HG02623 (cell line): ENCODE data around the gene SMIM20.

ENCODE experiments used
- ATAC-seq: cut with Tn5 transposase; IDR thresholded peaks from one replicate; pipeline ENCODE4 v1.9.1; 2021; ENCODE audit warnings: moderate library complexity; ENCODE audit not compliant: unreplicated experiment

Gene SMIM20

GRCh38 chr4:25925486-25926201, 11.6 kb downstream of the SMIM20 start:
- ATAC-seq = no peak

GRCh38 chr4:25926462-25926861, 12.4 kb downstream of the SMIM20 start:
- no peak for ATAC-seq

GRCh38 chr4:25927361-25928195, 13.6 kb downstream of the SMIM20 start:
- ATAC-seq = no peak

GRCh38 chr4:25928379-25929297, 14.6 kb downstream of the SMIM20 start:
- ATAC-seq = no peak

- no peak for ATAC-seq
Observed at GRCh38 chr4:25929298-25929686, 15.3 kb downstream of the SMIM20 start.

- ATAC-seq = no peak
Observed at GRCh38 chr4:25930731-25931354, 16.8 kb downstream of the SMIM20 start.

GRCh38 chr4:25936696-25937095, 22.7 kb downstream of the SMIM20 start:
- ATAC-seq = no peak

GRCh38 chr4:25937801-25938200, 23.8 kb downstream of the SMIM20 start:
- no peak for ATAC-seq

- peak; percentile 26 for ATAC-seq
Observed at GRCh38 chr4:25938366-25938765, 24.3 kb downstream of the SMIM20 start.

GRCh38 chr4:25938787-25939186, 24.8 kb downstream of the SMIM20 start:
- ATAC-seq = peak; percentile 93

GRCh38 chr4:25939330-25939729, 25.3 kb downstream of the SMIM20 start:
- ATAC-seq = no peak

GRCh38 chr4:25941457-25942221, 27.6 kb downstream of the SMIM20 start:
- no peak for ATAC-seq

- ATAC-seq = no peak
Observed at GRCh38 chr4:25943312-25943711, 29.3 kb downstream of the SMIM20 start.

GRCh38 chr4:25943805-25944204, 29.8 kb downstream of the SMIM20 start:
- no peak for ATAC-seq

GRCh38 chr4:25948051-25948450, 34.0 kb downstream of the SMIM20 start:
- ATAC-seq = no peak

GRCh38 chr4:25949173-25949748, 35.2 kb downstream of the SMIM20 start:
- no peak for ATAC-seq

GRCh38 chr4:25949994-25950393, 36.0 kb downstream of the SMIM20 start:
- ATAC-seq = no peak

GRCh38 chr4:25950461-25951389, 36.7 kb downstream of the SMIM20 start:
- no peak for ATAC-seq
